ENCODE results near the gene RGS3.

RGS3 gene

GRCh38 chr9:113628621-113629020 is 165.1 kb downstream of the RGS3 start:
- H3K4me3 ChIP-seq (ENCODE audit: low read depth, low read length), result no peak overlapping the region
- no peak for TF ChIP-seq CTCF (IDR thresholded peaks at IDR 0.05; ENCODE audit: low read depth, low read length, missing control alignments)
- DNase-seq (ENCODE audit: low read depth), result no peak

- no peak for TF ChIP-seq CTCF (IDR thresholded peaks at IDR 0.05; ENCODE audit: low read depth, low read length, missing control alignments)
- H3K4me3 ChIP-seq (ENCODE audit: low read depth, low read length), result no peak overlapping the region
- DNase-seq (ENCODE audit: low read depth), result no peak
Observed at GRCh38 chr9:113630386-113631136, 167.0 kb downstream of the RGS3 start.

GRCh38 chr9:113631137-113631765 is 167.7 kb downstream of the RGS3 start:
- no peak for TF ChIP-seq CTCF (IDR thresholded peaks at IDR 0.05; ENCODE audit: low read depth, low read length, missing control alignments)
- H3K4me3 ChIP-seq (ENCODE audit: low read depth, low read length), result no peak overlapping the region
- no peak for DNase-seq (ENCODE audit: low read depth)

- TF ChIP-seq CTCF (IDR thresholded peaks at IDR 0.05; ENCODE audit: low read depth, low read length, missing control alignments), result no peak
- DNase-seq (ENCODE audit: low read depth), result no peak
- no peak overlapping the region for H3K4me3 ChIP-seq (ENCODE audit: low read depth, low read length)
Observed at GRCh38 chr9:113631871-113632665, 168.5 kb downstream of the RGS3 start.

GRCh38 chr9:113632776-113633590 is 169.5 kb downstream of the RGS3 start:
- TF ChIP-seq CTCF (IDR thresholded peaks at IDR 0.05; ENCODE audit: low read depth, low read length, missing control alignments), result no peak
- no peak for DNase-seq (ENCODE audit: low read depth)
- H3K4me3 ChIP-seq (ENCODE audit: low read depth, low read length), result no peak overlapping the region

GRCh38 chr9:113633782-113634595 is 170.5 kb downstream of the RGS3 start:
- TF ChIP-seq CTCF (IDR thresholded peaks at IDR 0.05; ENCODE audit: low read depth, low read length, missing control alignments), result no peak
- no peak for DNase-seq (ENCODE audit: low read depth)
- H3K4me3 ChIP-seq (ENCODE audit: low read depth, low read length), result no peak overlapping the region

Data from GM12864 (cell line).